ENCODE measurements around the gene VIL1.

VIL1 gene

DNA sequence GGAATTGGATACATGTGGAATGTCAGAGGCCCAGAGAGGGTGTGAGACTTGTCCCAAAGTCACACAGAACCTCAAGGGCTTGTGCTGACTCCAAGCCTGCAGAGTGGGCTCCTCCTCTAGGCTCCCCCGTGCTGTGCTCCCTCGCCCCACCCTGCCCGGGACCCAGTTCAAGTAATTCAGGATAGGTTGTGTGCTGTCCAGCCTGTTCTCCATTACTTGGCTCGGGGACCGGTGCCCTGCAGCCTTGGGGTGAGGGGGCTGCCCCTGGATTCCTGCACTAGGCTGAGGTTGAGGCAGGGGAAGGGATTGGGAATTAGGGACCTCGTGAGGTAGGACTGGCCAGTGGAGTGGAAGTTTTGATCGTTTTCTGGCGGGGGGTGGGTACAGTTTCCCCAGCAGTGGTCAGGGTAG, 16.4 kb upstream of the VIL1 start:
- no peaks in the 10 kb centered on the region for H3K27me3 ChIP-seq (ENCODE audit: control insufficient read depth, insufficient read depth, low read length)
- peak overlapping the region; percentile 46 for H3K9ac ChIP-seq (ENCODE audit: low read depth, low read length)
- H3K4me3 ChIP-seq (ENCODE audit: low read length), result peak overlapping the region; percentile 93
- peaks cover 32% of the 10 kb centered on the region for H3K36me3 ChIP-seq (ENCODE audit: insufficient read depth, low read length)
- H3K4me2 ChIP-seq (ENCODE audit: low read length), result peak overlapping the region; percentile 92
- H3K4me1 ChIP-seq (ENCODE audit: control insufficient read depth, insufficient read depth, low read length), result peaks cover 57% of the 10 kb centered on the region
- H3K9me3 ChIP-seq (replicated peaks; ENCODE audit: low read length), result no peaks in the 10 kb centered on the region

DNA sequence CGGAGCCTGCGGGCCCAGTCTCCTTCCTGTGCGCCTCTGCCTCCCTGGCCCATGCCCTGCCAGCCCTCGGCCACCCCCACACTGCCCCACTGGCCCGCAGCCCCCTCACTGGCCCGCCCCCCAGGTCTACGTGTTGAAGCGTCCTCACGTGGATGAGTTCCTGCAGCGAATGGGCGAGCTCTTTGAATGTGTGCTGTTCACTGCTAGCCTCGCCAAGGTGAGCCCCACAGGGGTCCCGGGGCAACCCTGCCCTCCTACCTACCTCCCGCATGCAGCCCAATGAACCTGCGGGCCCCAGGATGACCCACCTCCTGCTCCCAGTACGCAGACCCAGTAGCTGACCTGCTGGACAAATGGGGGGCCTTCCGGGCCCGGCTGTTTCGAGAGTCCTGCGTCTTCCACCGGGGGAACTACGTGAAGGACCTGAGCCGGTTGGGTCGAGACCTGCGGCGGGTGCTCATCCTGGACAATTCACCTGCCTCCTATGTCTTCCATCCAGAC, 16.0 kb upstream of the VIL1 start:
- Histone ChIP-seq H3K9ac (ENCODE audit: low read depth, low read length) (no peak overlapping the region), H3K27me3 (ENCODE audit: control insufficient read depth, insufficient read depth, low read length) (no peaks in the 10 kb centered on the region), H3K36me3 (ENCODE audit: insufficient read depth, low read length) (peaks cover 32% of the 10 kb centered on the region), H3K9me3 (replicated peaks; ENCODE audit: low read length) (no peaks in the 10 kb centered on the region), H3K4me2 (ENCODE audit: low read length) (no peak overlapping the region), H3K4me1 (ENCODE audit: control insufficient read depth, insufficient read depth, low read length) (peaks cover 52% of the 10 kb centered on the region), H3K4me3 (ENCODE audit: low read length) (no peak overlapping the region)

DNA sequence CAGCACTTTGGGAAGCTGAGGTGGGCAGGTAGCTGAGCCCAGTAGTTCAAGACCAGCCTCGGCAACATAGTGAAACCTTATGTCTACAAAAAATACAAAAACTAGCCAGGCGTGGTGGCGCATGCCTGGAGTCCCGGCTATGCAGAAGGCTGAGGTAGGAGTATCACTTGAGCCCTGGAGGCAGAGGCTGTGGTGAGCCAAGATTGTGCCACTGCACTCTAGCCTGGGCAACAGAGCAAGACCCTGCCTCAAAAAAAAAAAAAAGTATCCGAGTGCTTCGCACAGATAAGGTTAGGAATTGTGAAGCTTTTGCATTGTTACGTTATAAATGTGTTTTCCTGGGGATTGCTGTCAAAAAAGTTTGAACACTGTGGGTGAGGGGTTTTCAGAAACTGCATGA, 15.1 kb upstream of the VIL1 start:
- Histone ChIP-seq H3K27me3 (ENCODE audit: control insufficient read depth, insufficient read depth, low read length) (no peaks in the 10 kb centered on the region), H3K4me1 (ENCODE audit: control insufficient read depth, insufficient read depth, low read length) (peaks cover 47% of the 10 kb centered on the region), H3K9me3 (replicated peaks; ENCODE audit: low read length) (no peaks in the 10 kb centered on the region), H3K9ac (ENCODE audit: low read depth, low read length) (no peak overlapping the region), H3K36me3 (ENCODE audit: insufficient read depth, low read length) (peaks cover 32% of the 10 kb centered on the region), H3K4me3 (ENCODE audit: low read length) (no peak overlapping the region), H3K4me2 (ENCODE audit: low read length) (no peak overlapping the region)

DNA sequence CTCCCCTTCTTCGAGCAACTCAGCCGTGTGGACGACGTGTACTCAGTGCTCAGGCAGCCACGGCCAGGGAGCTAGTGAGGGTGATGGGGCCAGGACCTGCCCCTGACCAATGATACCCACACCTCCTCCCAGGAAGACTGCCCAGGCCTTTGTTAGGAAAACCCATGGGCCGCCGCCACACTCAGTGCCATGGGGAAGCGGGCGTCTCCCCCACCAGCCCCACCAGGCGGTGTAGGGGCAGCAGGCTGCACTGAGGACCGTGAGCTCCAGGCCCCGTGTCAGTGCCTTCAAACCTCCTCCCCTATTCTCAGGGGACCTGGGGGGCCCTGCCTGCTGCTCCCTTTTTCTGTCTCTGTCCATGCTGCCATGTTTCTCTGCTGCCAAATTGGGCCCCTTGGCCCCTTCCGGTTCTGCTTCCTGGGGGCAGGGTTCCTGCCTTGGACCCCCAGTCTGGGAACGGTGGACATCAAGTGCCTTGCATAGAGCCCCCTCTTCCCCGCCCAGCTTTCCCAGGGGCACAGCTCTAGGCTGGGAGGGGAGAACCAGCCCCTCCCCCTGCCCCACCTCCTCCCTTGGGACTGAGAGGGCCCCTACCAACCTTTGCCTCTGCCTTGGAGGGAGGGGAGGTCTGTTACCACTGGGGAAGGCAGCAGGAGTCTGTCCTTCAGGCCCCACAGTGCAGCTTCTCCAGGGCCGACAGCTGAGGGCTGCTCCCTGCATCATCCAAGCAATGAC, 14.4 kb upstream of the VIL1 start:
- H3K4me2 ChIP-seq (ENCODE audit: low read length), result no peak overlapping the region
- H3K4me3 ChIP-seq (ENCODE audit: low read length), result no peak overlapping the region
- no peak overlapping the region for H3K9ac ChIP-seq (ENCODE audit: low read depth, low read length)
- H3K27me3 ChIP-seq (ENCODE audit: control insufficient read depth, insufficient read depth, low read length), result no peaks in the 10 kb centered on the region
- H3K4me1 ChIP-seq (ENCODE audit: control insufficient read depth, insufficient read depth, low read length), result peaks cover 41% of the 10 kb centered on the region
- H3K36me3 ChIP-seq (ENCODE audit: insufficient read depth, low read length), result peaks cover 32% of the 10 kb centered on the region
- no peaks in the 10 kb centered on the region for H3K9me3 ChIP-seq (replicated peaks; ENCODE audit: low read length)

DNA sequence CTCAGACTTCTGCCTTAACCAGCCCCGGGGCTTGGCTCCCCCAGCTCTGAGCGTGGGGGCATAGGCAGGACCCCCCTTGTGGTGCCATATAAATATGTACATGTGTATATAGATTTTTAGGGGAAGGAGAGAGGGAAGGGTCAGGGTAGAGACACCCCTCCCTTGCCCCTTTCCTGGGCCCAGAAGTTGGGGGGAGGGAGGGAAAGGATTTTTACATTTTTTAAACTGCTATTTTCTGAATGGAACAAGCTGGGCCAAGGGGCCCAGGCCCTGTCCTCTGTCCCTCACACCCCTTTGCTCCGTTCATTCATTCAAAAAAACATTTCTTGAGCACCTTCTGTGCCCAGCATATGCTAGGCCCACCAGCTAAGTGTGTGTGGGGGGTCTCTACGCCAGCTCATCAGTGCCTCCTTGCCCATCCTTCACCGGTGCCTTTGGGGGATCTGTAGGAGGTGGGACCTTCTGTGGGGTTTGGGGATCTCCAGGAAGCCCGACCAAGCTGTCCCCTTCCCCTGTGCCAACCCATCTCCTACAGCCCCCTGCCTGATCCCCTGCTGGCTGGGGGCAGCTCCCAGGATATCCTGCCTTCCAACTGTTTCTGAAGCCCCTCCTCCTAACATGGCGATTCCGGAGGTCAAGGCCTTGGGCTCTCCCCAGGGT, 13.7 kb upstream of the VIL1 start:
- Histone ChIP-seq H3K4me1 (ENCODE audit: control insufficient read depth, insufficient read depth, low read length) (peaks cover 41% of the 10 kb centered on the region), H3K4me3 (ENCODE audit: low read length) (peak overlapping the region; percentile 3), H3K36me3 (ENCODE audit: insufficient read depth, low read length) (peaks cover 32% of the 10 kb centered on the region), H3K4me2 (ENCODE audit: low read length) (peak overlapping the region; percentile 61), H3K9ac (ENCODE audit: low read depth, low read length) (peak overlapping the region; percentile 21), H3K9me3 (replicated peaks; ENCODE audit: low read length) (no peaks in the 10 kb centered on the region), H3K27me3 (ENCODE audit: control insufficient read depth, insufficient read depth, low read length) (no peaks in the 10 kb centered on the region)

DNA sequence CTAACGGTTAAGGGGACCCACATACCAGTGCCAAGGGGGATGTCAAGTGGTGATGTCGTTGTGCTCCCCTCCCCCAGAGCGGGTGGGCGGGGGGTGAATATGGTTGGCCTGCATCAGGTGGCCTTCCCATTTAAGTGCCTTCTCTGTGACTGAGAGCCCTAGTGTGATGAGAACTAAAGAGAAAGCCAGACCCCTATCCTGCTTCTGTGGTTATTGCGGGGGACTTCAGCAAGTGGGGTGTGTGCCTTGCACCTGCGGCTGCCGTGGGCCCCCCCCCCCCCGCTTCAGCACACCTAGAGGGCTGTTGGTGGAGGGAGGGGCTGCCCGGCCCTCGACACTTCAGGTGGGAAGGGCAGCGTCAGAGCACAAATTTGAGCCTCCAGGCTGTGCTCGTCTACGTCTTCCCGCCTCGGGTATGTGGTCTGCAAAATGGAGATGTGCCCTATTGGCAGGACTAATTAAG, 13.1 kb upstream of the VIL1 start:
- no peaks in the 10 kb centered on the region for H3K27me3 ChIP-seq (ENCODE audit: control insufficient read depth, insufficient read depth, low read length)
- H3K4me2 ChIP-seq (ENCODE audit: low read length), result peak overlapping the region; percentile 61
- peak overlapping the region; percentile 3 for H3K4me3 ChIP-seq (ENCODE audit: low read length)
- peaks cover 41% of the 10 kb centered on the region for H3K4me1 ChIP-seq (ENCODE audit: control insufficient read depth, insufficient read depth, low read length)
- H3K36me3 ChIP-seq (ENCODE audit: insufficient read depth, low read length), result peaks cover 32% of the 10 kb centered on the region
- H3K9ac ChIP-seq (ENCODE audit: low read depth, low read length), result peak overlapping the region; percentile 21
- H3K9me3 ChIP-seq (replicated peaks; ENCODE audit: low read length), result no peaks in the 10 kb centered on the region

DNA sequence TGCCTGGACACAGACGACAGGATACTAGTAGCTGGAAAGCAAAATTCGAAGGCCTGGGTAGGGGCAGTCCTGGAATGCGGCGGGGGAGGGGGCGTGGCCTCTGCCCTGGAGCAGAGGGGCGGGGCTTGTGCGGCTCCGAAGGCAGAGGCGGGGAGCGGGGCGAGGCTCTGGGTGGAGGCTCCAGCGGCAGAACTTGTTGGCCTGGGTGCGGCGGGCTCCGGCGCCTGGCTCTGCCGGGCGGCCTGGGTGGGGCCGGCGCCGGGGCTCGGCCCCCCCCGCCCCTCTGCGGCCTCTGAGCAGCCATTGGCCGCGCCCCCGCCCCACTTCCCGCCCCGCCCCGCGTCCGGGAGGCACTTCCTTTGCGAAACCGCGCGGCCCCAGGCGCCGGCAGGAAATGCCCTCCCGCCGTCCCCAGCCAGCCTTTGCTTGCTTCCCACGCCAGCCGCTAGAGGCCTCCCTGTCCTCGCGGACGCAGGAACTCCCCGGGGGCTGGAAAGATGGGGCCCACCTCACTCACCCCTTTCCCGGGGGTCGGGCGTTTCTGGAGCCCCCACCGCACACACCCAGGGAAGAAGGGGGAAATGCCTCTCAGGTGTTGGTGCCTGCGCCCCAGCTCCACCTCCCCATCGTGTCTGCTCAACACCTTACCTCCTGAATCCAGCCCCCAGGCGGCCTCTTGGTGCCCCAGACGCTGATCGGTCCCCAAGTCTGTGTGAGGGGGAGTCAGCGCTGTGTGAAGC, 12.5 kb upstream of the VIL1 start:
- Histone ChIP-seq H3K4me1 (ENCODE audit: control insufficient read depth, insufficient read depth, low read length) (peaks cover 38% of the 10 kb centered on the region), H3K9me3 (replicated peaks; ENCODE audit: low read length) (no peaks in the 10 kb centered on the region), H3K9ac (ENCODE audit: low read depth, low read length) (peak overlapping the region; percentile 79), H3K36me3 (ENCODE audit: insufficient read depth, low read length) (peaks cover 32% of the 10 kb centered on the region), H3K4me2 (ENCODE audit: low read length) (peak overlapping the region; percentile 98), H3K27me3 (ENCODE audit: control insufficient read depth, insufficient read depth, low read length) (no peaks in the 10 kb centered on the region), H3K4me3 (ENCODE audit: low read length) (peak overlapping the region; percentile 72)

DNA sequence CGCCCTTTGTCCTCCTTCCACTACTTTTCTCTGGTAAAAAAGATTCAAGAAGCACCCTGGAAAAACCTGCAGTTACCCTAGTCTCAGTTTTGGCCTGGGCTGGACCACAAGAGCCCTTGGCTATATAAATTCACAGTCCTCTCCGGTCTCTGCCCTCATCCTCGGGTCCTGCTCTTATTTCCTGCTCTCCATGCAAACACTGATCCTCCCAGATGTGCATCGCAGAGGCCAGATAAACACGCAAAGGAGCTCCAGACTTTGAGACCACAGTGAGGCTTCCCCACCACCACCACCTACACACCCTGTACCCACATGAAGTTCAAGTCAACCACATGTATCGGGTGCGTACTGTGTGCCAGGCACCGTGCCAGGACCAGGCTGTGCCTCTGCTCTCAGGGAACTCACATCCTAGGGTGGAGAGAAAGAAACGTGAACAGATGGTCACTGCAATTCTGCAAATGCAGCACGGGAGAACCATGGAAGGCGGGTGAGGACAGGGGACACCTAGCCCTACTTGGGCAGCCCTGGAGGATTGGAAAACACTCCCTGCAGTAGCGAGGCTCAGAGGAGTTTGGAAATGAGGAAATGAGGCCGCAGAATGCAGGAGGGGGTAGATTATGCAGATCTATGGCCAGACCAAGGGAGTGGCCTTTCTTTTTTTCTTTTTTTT, 11.8 kb upstream of the VIL1 start:
- Histone ChIP-seq H3K27me3 (ENCODE audit: control insufficient read depth, insufficient read depth, low read length) (no peaks in the 10 kb centered on the region), H3K36me3 (ENCODE audit: insufficient read depth, low read length) (peaks cover 25% of the 10 kb centered on the region), H3K4me1 (ENCODE audit: control insufficient read depth, insufficient read depth, low read length) (peaks cover 31% of the 10 kb centered on the region), H3K4me3 (ENCODE audit: low read length) (peak overlapping the region; percentile 72), H3K9ac (ENCODE audit: low read depth, low read length) (peak overlapping the region; percentile 79), H3K9me3 (replicated peaks; ENCODE audit: low read length) (no peaks in the 10 kb centered on the region), H3K4me2 (ENCODE audit: low read length) (peak overlapping the region; percentile 98)

DNA sequence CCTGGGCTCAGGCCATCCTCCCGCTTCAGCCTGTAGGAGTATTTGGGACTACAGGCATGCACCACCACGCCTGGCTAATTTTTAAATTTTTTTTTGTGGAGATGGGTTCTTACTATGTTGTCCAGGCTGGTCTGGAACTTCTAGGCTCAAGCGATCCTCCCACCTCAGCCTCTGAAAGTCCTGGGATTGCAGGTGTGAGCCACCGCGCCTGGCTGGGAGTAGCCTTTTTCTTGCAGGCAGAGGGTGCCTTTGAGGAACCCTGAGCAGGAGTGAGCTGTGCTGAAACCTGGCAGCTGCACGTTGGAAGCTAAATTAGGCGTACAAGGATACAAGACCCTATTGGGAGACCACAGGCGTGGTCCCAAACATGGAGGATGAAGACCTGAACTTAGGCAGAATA, 11.2 kb upstream of the VIL1 start:
- no peaks in the 10 kb centered on the region for H3K9me3 ChIP-seq (replicated peaks; ENCODE audit: low read length)
- no peaks in the 10 kb centered on the region for H3K27me3 ChIP-seq (ENCODE audit: control insufficient read depth, insufficient read depth, low read length)
- H3K4me2 ChIP-seq (ENCODE audit: low read length), result no peak overlapping the region
- no peak overlapping the region for H3K4me3 ChIP-seq (ENCODE audit: low read length)
- H3K9ac ChIP-seq (ENCODE audit: low read depth, low read length), result no peak overlapping the region
- peaks cover 26% of the 10 kb centered on the region for H3K4me1 ChIP-seq (ENCODE audit: control insufficient read depth, insufficient read depth, low read length)
- H3K36me3 ChIP-seq (ENCODE audit: insufficient read depth, low read length), result peaks cover 19% of the 10 kb centered on the region

DNA sequence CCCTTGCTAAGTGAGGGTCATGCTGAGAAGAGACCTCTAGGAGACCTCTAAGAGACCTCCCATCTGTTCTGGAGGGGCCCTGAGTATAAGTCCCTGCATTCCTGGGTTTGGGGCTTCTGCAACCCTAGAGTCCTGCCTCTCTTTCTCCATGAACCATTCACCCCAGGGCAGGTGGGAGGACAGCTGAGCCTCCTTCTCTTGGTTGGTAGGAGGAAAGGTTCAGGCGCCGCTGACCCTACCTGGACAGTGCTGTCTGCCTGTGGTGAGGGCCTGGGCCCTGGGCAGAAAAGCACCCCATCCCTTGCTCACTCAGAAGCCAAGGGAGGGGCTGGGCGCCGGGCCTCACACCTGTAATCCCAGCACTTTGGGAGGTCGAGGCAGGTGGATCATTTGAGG, 604 bp upstream of the VIL1 start:
- Histone ChIP-seq H3K4me2 (ENCODE audit: low read length) (no peak overlapping the region), H3K9ac (ENCODE audit: low read depth, low read length) (no peak overlapping the region), H3K4me1 (ENCODE audit: control insufficient read depth, insufficient read depth, low read length) (no peaks in the 10 kb centered on the region), H3K27me3 (ENCODE audit: control insufficient read depth, insufficient read depth, low read length) (peaks cover 20% of the 10 kb centered on the region), H3K4me3 (ENCODE audit: low read length) (no peak overlapping the region), H3K9me3 (replicated peaks; ENCODE audit: low read length) (no peaks in the 10 kb centered on the region), H3K36me3 (ENCODE audit: insufficient read depth, low read length) (no peaks in the 10 kb centered on the region)

DNA sequence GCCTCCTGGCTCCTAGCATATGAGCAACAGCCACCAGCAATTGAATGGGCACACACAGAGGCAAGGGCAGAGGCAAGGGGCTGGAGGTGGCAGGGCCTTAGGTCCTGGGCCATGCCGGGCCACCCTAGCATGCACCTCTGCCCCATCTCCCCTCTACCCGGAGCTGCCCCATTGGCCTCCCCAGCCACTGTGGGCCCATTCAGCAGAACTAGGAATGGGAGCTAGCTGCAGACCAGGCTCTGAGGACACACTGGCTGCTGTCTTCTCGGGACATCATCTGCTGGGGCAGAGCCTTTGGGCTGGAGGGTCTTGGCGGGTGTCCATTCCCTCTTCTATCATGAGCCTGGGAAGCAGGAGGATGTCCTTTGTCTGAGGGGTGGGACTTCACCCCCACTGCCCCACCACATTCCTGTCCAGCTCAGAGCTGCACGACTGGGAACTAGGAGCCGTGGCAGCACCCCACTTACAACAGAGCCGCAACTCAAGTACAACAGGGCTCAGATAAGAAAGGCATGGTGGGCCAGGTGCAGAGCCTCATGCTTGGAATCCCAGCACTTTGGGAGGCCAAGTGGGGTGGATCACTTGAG, 800 bp downstream of the VIL1 start:
- Histone ChIP-seq H3K4me2 (ENCODE audit: low read length) (no peak overlapping the region), H3K4me1 (ENCODE audit: control insufficient read depth, insufficient read depth, low read length) (no peaks in the 10 kb centered on the region), H3K27me3 (ENCODE audit: control insufficient read depth, insufficient read depth, low read length) (peaks cover 20% of the 10 kb centered on the region), H3K9ac (ENCODE audit: low read depth, low read length) (no peak overlapping the region), H3K9me3 (replicated peaks; ENCODE audit: low read length) (no peaks in the 10 kb centered on the region), H3K4me3 (ENCODE audit: low read length) (no peak overlapping the region), H3K36me3 (ENCODE audit: insufficient read depth, low read length) (no peaks in the 10 kb centered on the region)

All from skeletal muscle satellite cell (primary cell).